Mesothelial cell of epicardium (in vitro differentiated cells): ENCODE data around the gene RBM6. TPM values are rescaled to one million over a fixed set of nuclear protein-coding genes. Genes with fewer than 3 reads are reported as not detected.

Experiments used
- DNase-seq, 2 experiments: peaks; one replicate each; pipeline ENCODE4 v3.0.0; 2021; ENCODE audit warnings: low spot score in 2 of 2; ENCODE audit not compliant: unreplicated experiment in 2 of 2
- H3K27ac Mint-ChIP-seq: 2 replicates; pipeline ENCODE4 v1.8.0; 2021; ENCODE audit warnings: mixed read lengths
- H3K27me3 Mint-ChIP-seq: 2 replicates; pipeline ENCODE4 v1.8.0; 2021; ENCODE audit warnings: low read depth, mixed read lengths
- H3K36me3 Mint-ChIP-seq: 2 replicates; pipeline ENCODE4 v1.8.0; 2021; ENCODE audit warnings: mixed read lengths
- H3K4me1 Mint-ChIP-seq: 2 replicates; pipeline ENCODE4 v1.8.0; 2021; ENCODE audit warnings: mixed read lengths
- H3K4me3 Mint-ChIP-seq: 2 replicates; pipeline ENCODE4 v1.8.0; 2021; ENCODE audit warnings: mild to moderate bottlenecking, moderate library complexity, mixed read lengths
- H3K9me3 Mint-ChIP-seq: 2 replicates; pipeline ENCODE4 v1.8.0; 2021; ENCODE audit warnings: mixed read lengths
- total RNA-seq: library from RNA; stranded (reverse); gene quantifications from 3 replicates; pipeline ENCODE4 v1.2.1, GENCODE V29; 2021
- TF ChIP-seq, protein P1 (sequence below): fragments of 200-600 bp; sonication (generic); IDR thresholded peaks from one replicate; pipeline ENCODE4 v1.5.0; 2021; ENCODE audit warnings: antibody characterized with exemption; ENCODE audit not compliant: unreplicated experiment

RBM6 gene
- total RNA-seq, 1 donor from 2014 or later, result 162 TPM

DNA sequence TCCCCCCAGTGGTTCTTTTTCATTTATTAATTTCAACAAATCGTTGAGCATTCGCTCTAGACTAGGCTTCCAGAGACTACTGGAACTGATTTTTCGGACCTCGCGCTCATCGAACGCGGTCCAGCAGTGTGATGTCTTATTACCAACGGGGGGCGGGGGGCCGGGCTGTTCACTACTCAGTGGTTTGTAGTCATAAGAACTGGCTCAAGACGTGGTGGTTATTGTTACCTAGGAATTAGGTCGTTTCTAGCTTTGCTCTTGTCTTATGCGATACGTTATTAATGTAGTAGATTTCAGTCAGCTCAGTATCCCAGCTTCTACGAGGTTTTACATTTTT, 149.6 kb downstream of the RBM6 start:
- peaks cover 15% of the 10 kb centered on the region for H3K4me1 Mint-ChIP-seq
- no peak for DNase-seq
- H3K27ac Mint-ChIP-seq, result peak overlapping the region; percentile 98
- H3K36me3 Mint-ChIP-seq, result peaks cover 25% of the 10 kb centered on the region
- TF ChIP-seq, protein P1, sequence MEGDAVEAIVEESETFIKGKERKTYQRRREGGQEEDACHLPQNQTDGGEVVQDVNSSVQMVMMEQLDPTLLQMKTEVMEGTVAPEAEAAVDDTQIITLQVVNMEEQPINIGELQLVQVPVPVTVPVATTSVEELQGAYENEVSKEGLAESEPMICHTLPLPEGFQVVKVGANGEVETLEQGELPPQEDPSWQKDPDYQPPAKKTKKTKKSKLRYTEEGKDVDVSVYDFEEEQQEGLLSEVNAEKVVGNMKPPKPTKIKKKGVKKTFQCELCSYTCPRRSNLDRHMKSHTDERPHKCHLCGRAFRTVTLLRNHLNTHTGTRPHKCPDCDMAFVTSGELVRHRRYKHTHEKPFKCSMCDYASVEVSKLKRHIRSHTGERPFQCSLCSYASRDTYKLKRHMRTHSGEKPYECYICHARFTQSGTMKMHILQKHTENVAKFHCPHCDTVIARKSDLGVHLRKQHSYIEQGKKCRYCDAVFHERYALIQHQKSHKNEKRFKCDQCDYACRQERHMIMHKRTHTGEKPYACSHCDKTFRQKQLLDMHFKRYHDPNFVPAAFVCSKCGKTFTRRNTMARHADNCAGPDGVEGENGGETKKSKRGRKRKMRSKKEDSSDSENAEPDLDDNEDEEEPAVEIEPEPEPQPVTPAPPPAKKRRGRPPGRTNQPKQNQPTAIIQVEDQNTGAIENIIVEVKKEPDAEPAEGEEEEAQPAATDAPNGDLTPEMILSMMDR, result no peak
- H3K27me3 Mint-ChIP-seq, result no peaks in the 10 kb centered on the region
- H3K4me3 Mint-ChIP-seq, result peak overlapping the region; percentile 99
- peaks cover 5% of the 10 kb centered on the region for H3K9me3 Mint-ChIP-seq

DNA sequence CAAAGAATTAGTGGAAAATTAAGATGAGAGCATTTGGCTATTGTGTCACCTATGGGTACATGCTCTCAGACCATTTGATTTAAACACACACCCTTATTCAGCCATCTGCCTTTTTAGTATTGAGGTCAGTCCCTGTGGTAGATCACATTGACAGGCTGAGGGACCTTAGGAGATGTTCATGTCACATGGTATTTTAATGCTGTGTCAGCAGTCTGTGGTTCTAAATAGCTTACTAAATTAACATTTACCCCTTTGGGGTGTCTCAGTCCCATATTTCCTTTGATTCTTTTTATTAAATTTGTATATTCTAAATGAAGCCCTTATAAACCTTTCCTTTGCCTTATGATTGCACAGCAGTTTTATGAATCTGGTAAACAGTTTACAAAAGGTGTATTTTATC, 151.0 kb downstream of the RBM6 start:
- peak overlapping the region; percentile 98 for H3K27ac Mint-ChIP-seq
- peaks cover 31% of the 10 kb centered on the region for H3K36me3 Mint-ChIP-seq
- TF ChIP-seq, protein P1, result no peak
- H3K9me3 Mint-ChIP-seq, result no peaks in the 10 kb centered on the region
- peaks cover 15% of the 10 kb centered on the region for H3K4me1 Mint-ChIP-seq
- no peak for DNase-seq
- no peaks in the 10 kb centered on the region for H3K27me3 Mint-ChIP-seq
- H3K4me3 Mint-ChIP-seq, result peak overlapping the region; percentile 99

DNA sequence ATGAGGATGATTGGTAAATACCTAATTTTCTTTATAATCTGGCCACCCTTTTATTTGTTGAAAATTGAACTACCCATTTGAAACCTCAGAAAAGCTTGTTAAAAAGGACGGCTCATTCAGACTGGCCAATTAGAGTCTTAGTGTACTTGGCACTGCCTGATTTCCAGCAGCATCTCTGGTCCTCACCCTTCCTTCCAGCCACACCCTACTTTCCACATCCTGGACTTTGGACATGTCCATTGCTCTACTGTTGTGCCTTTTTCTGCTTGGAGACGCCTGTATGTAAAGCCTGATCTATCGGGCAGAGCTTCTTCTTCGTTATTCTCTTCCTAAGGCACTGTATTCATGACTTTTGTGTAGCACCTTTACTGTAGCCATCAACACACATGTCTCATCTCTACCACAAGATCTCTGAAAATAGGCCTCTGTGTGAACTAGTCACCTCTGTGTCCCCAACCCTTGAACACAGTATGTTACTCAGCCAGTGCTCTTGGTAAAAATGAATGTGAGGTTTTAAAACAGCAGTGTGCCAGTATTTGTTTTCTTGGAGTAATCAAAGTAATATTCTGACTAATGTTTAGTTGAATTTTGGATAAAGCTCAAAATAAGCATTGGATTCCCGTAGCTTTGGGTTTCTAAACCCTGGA, 155.5 kb downstream of the RBM6 start:
- Mint-ChIP-seq H3K27ac (no peak overlapping the region), H3K9me3 (no peaks in the 10 kb centered on the region), H3K27me3 (no peaks in the 10 kb centered on the region), H3K4me3 (no peak overlapping the region), H3K4me1 (peaks cover 7% of the 10 kb centered on the region), H3K36me3 (peaks cover 54% of the 10 kb centered on the region)
- no peak for DNase-seq
- TF ChIP-seq, protein P1, result no peak

GRCh38 chr3:50100386-50100785, 160.4 kb downstream of the RBM6 start:
- Mint-ChIP-seq H3K4me1 (no peaks in the 10 kb centered on the region), H3K27ac (no peak overlapping the region), H3K4me3 (no peak overlapping the region), H3K36me3 (peaks cover 62% of the 10 kb centered on the region), H3K27me3 (no peaks in the 10 kb centered on the region), H3K9me3 (no peaks in the 10 kb centered on the region)
- TF ChIP-seq, protein P1, result no peak
- DNase-seq, result no peak

GRCh38 chr3:50100956-50101845, 161.3 kb downstream of the RBM6 start:
- TF ChIP-seq, protein P1, result no peak
- H3K27me3 Mint-ChIP-seq, result no peaks in the 10 kb centered on the region
- H3K4me1 Mint-ChIP-seq, result no peaks in the 10 kb centered on the region
- H3K36me3 Mint-ChIP-seq, result peaks cover 57% of the 10 kb centered on the region
- no peak for DNase-seq
- no peaks in the 10 kb centered on the region for H3K9me3 Mint-ChIP-seq
- no peak overlapping the region for H3K27ac Mint-ChIP-seq
- H3K4me3 Mint-ChIP-seq, result no peak overlapping the region
